ENCODE results near the gene TRIM44.

TRIM44 gene

DNA sequence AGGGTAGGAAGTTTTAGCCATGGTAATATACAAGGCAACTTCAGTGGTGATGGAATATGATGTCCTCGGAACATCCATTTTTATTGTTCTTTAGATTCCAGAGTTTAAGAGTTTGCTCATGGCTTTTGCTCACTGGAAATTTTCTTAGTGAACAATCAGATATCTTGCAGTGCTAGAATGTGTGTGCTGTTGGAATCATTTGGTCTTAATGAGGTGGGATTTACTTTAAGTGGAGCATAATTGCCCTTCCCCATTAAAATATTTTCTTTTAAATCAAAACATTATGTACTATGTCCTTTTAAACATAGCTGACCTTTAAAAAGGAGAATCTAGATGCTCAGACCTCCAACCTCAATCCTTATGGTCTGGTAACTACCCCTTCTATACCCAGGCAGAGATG lies 204.0 kb downstream of the TRIM44 start:
- DNase-seq, result no peak

Measured in activated gamma-delta T cell treated with Interleukin-2 at 50 U/mL for 16 hours (primary cell).